ENCODE results near the gene PTP4A1. TPM values are rescaled to one million over a fixed set of nuclear protein-coding genes. Genes with fewer than 3 reads are reported as not detected.

PTP4A1 gene
- total RNA-seq, 2 donors from 2014 or later, result 23.0 to 29.6 TPM

DNA sequence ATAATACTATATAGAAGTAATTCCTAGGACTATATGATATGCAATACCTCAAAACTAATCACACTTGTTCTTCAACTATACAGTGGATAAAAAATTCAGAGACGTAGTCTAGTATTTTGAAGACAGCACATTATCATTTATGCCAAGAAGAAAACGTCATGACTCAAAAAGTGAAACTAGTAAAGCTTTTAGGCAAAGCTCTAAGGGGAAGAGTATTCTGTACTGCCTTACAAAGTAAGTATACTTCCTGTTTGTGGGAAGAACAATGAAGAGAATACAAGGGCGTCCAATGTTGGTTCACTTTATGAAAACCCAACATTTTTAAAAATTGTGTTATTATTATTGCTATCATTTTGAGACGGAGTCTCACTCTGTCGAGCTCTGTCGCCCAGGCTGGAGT lies 27.9 kb downstream of the PTP4A1 start:
- H3K36me3 ChIP-seq, result no peaks in the 10 kb centered on the region
- DNase-seq (ENCODE audit: low spot score) (no peak), ATAC-seq (ENCODE audit: insufficient number of reproducible peaks, low FRiP score, low read depth) (no peak)
- H3K27me3 ChIP-seq (replicated peaks; ENCODE audit: insufficient read depth), result no peaks in the 10 kb centered on the region
- H3K9me3 ChIP-seq, result no peaks in the 10 kb centered on the region
- H3K27ac ChIP-seq, result no peak overlapping the region
- peaks cover 4 to 6% of the 10 kb centered on the region in 2 donors for H3K4me1 ChIP-seq (ENCODE audit: control insufficient read depth in 1 of 2, low read depth in 2 of 2)
- TF ChIP-seq, protein P1, sequence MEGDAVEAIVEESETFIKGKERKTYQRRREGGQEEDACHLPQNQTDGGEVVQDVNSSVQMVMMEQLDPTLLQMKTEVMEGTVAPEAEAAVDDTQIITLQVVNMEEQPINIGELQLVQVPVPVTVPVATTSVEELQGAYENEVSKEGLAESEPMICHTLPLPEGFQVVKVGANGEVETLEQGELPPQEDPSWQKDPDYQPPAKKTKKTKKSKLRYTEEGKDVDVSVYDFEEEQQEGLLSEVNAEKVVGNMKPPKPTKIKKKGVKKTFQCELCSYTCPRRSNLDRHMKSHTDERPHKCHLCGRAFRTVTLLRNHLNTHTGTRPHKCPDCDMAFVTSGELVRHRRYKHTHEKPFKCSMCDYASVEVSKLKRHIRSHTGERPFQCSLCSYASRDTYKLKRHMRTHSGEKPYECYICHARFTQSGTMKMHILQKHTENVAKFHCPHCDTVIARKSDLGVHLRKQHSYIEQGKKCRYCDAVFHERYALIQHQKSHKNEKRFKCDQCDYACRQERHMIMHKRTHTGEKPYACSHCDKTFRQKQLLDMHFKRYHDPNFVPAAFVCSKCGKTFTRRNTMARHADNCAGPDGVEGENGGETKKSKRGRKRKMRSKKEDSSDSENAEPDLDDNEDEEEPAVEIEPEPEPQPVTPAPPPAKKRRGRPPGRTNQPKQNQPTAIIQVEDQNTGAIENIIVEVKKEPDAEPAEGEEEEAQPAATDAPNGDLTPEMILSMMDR (IDR thresholded peaks at IDR 0.05), result no peak
- H3K4me3 ChIP-seq, result no peak overlapping the region

- no peak for ATAC-seq (ENCODE audit: insufficient number of reproducible peaks, low FRiP score, low read depth)
- DNase-seq (ENCODE audit: low spot score), result no peak
- no peaks in the 10 kb centered on the region for H3K4me1 ChIP-seq (ENCODE audit: control insufficient read depth in 1 of 2, low read depth in 2 of 2)
- no peak overlapping the region for H3K27ac ChIP-seq
- H3K4me3 ChIP-seq, result no peak overlapping the region
- no peaks in the 10 kb centered on the region for H3K9me3 ChIP-seq
- no peaks in the 10 kb centered on the region for H3K27me3 ChIP-seq (replicated peaks; ENCODE audit: insufficient read depth)
- no peaks in the 10 kb centered on the region for H3K36me3 ChIP-seq
- TF ChIP-seq, protein P1 (IDR thresholded peaks at IDR 0.05), result no peak
Observed at GRCh38 chr6:63609231-63609630, 37.0 kb downstream of the PTP4A1 start.

DNA sequence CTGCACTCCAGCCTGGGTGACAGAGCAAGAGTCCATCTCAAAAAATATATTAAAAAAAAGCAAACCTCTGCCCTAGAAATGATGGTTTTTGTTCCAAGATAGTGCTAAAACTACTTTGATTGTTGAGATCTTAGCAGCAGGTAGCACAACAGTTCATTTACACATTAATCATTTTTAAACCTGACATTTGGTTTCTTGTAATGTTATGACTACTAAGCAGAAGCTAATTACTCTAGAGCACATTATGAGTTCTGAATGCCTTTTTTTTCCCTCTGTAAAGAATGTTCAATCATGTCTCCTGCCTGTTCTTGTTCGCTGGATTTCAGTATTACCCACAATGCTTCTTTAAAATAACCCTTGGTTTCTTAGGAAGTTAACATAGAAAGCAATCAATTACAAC lies 38.7 kb downstream of the PTP4A1 start:
- H3K4me1 ChIP-seq (ENCODE audit: control insufficient read depth in 1 of 2, low read depth in 2 of 2), result no peaks in the 10 kb centered on the region
- H3K27me3 ChIP-seq (replicated peaks; ENCODE audit: insufficient read depth), result peaks cover 5% of the 10 kb centered on the region
- no peak overlapping the region for H3K4me3 ChIP-seq
- H3K36me3 ChIP-seq, result no peaks in the 10 kb centered on the region
- no peak for DNase-seq (ENCODE audit: low spot score)
- no peak for ATAC-seq (ENCODE audit: insufficient number of reproducible peaks, low FRiP score, low read depth)
- TF ChIP-seq, protein P1 (IDR thresholded peaks at IDR 0.05), result no peak
- H3K27ac ChIP-seq, result no peak overlapping the region
- H3K9me3 ChIP-seq, result no peaks in the 10 kb centered on the region

DNA sequence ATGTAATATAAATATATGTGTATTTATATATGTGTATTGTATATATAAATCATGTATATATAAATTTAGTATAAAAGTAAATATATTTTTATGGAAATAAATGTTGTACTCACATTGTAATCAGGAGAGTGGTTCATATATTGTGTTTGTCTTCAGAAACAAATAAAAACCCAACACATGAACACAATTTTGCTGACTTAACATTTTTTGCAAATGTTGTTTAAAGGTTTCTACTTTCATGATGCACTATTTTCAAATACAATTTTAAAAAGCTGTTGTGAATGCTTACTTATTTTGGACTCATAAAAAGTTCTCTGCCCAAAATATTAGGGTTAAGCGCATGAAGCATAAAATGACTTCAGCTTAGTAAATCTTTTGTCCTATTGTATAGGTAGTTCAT lies 39.3 kb downstream of the PTP4A1 start:
- Histone ChIP-seq H3K4me3 (no peak overlapping the region), H3K9me3 (no peaks in the 10 kb centered on the region), H3K36me3 (no peaks in the 10 kb centered on the region), H3K4me1 (ENCODE audit: control insufficient read depth in 1 of 2, low read depth in 2 of 2) (no peaks in the 10 kb centered on the region), H3K27ac (no peak overlapping the region), H3K27me3 (replicated peaks; ENCODE audit: insufficient read depth) (peaks cover 5% of the 10 kb centered on the region)
- TF ChIP-seq, protein P1 (IDR thresholded peaks at IDR 0.05), result no peak
- ATAC-seq (ENCODE audit: insufficient number of reproducible peaks, low FRiP score, low read depth), result no peak
- DNase-seq (ENCODE audit: low spot score), result no peak

GRCh38 chr6:63615590-63615989 lies 43.3 kb downstream of the PTP4A1 start:
- H3K36me3 ChIP-seq, result no peaks in the 10 kb centered on the region
- no peak overlapping the region for H3K4me3 ChIP-seq
- ATAC-seq (ENCODE audit: insufficient number of reproducible peaks, low FRiP score, low read depth) (no peak), DNase-seq (ENCODE audit: low spot score) (no peak)
- H3K27me3 ChIP-seq (replicated peaks; ENCODE audit: insufficient read depth), result peaks cover 5% of the 10 kb centered on the region
- no peaks in the 10 kb centered on the region for H3K4me1 ChIP-seq (ENCODE audit: control insufficient read depth in 1 of 2, low read depth in 2 of 2)
- H3K27ac ChIP-seq, result no peak overlapping the region
- H3K9me3 ChIP-seq, result no peaks in the 10 kb centered on the region
- TF ChIP-seq, protein P1 (IDR thresholded peaks at IDR 0.05), result no peak

Other genes starting within 250 kb of the PTP4A1 start
- gene PHF3, start 63.3 kb downstream of the PTP4A1 start, total RNA-seq, result 10 to 100 TPM; 55.4 to 59.5 TPM

Data from thoracic aorta (tissue), 2 donors.